ENCODE data around the gene TYW1B.

DNA sequence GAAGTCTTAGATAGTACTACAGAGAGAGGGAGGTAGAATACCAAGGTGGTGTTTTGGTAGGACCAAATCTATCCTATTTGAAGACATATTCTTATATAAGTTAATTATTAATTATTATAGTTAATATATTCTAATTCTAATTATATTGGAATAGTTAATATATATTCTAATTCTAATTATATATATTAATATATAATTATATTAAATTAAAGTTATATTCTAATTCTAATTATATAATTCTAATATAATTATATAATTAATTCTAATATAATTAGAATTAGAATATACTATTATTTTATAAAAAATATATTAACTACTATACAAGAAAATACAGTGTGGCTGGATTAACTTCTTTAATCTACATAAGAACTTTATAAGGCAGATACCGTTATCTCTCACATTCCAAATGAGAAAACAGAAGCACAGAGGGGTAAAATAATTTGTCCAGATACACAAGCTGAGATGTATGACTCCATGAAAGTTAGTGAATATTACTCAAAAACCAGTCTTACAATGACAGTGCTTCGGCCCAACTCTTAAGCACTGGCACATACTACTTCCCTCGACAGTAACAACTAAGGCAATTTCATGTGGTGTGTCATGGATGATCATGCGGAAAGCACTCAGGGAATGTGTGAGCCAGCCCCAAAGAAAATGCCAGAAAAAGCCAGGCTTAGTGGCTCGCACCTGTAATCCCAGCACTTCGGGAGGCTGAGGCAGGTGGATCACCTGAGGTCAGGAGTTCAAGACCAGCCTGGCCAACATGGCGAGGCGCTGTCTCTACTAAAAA, 42.6 kb downstream of the TYW1B start:
- TF ChIP-seq, protein P1, sequence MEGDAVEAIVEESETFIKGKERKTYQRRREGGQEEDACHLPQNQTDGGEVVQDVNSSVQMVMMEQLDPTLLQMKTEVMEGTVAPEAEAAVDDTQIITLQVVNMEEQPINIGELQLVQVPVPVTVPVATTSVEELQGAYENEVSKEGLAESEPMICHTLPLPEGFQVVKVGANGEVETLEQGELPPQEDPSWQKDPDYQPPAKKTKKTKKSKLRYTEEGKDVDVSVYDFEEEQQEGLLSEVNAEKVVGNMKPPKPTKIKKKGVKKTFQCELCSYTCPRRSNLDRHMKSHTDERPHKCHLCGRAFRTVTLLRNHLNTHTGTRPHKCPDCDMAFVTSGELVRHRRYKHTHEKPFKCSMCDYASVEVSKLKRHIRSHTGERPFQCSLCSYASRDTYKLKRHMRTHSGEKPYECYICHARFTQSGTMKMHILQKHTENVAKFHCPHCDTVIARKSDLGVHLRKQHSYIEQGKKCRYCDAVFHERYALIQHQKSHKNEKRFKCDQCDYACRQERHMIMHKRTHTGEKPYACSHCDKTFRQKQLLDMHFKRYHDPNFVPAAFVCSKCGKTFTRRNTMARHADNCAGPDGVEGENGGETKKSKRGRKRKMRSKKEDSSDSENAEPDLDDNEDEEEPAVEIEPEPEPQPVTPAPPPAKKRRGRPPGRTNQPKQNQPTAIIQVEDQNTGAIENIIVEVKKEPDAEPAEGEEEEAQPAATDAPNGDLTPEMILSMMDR (IDR thresholded peaks at IDR 0.05; ENCODE audit: insufficient read depth, low read length): no peak
- TF ChIP-seq, protein P2, sequence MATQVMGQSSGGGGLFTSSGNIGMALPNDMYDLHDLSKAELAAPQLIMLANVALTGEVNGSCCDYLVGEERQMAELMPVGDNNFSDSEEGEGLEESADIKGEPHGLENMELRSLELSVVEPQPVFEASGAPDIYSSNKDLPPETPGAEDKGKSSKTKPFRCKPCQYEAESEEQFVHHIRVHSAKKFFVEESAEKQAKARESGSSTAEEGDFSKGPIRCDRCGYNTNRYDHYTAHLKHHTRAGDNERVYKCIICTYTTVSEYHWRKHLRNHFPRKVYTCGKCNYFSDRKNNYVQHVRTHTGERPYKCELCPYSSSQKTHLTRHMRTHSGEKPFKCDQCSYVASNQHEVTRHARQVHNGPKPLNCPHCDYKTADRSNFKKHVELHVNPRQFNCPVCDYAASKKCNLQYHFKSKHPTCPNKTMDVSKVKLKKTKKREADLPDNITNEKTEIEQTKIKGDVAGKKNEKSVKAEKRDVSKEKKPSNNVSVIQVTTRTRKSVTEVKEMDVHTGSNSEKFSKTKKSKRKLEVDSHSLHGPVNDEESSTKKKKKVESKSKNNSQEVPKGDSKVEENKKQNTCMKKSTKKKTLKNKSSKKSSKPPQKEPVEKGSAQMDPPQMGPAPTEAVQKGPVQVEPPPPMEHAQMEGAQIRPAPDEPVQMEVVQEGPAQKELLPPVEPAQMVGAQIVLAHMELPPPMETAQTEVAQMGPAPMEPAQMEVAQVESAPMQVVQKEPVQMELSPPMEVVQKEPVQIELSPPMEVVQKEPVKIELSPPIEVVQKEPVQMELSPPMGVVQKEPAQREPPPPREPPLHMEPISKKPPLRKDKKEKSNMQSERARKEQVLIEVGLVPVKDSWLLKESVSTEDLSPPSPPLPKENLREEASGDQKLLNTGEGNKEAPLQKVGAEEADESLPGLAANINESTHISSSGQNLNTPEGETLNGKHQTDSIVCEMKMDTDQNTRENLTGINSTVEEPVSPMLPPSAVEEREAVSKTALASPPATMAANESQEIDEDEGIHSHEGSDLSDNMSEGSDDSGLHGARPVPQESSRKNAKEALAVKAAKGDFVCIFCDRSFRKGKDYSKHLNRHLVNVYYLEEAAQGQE (IDR thresholded peaks at IDR 0.05; ENCODE audit: insufficient replicate concordance, low read depth): no peak

Measured in HL-60 (cell line).